Nephron (organoid): Measurements from ENCODE around the gene DUSP2.

ENCODE experiments used
- H3K27ac Mint-ChIP-seq, 3 experiments: 2 replicates each; pipeline ENCODE4 v1.8.0; 2020; ENCODE audit warnings: mixed read lengths in 3 of 3, mild to moderate bottlenecking in 2 of 3, moderate library complexity in 1 of 3
- H3K27me3 Mint-ChIP-seq: 2 replicates; pipeline ENCODE4 v1.8.0; 2021; ENCODE audit warnings: low read depth, mild to moderate bottlenecking, moderate library complexity, mixed read lengths
- H3K36me3 Mint-ChIP-seq: 2 replicates; pipeline ENCODE4 v1.8.0; 2020; ENCODE audit warnings: low read depth, mixed read lengths
- H3K4me1 Mint-ChIP-seq: 2 replicates; pipeline ENCODE4 v1.8.0; 2020; ENCODE audit warnings: mixed read lengths
- H3K4me3 Mint-ChIP-seq, 3 experiments: 2 replicates each; pipeline ENCODE4 v1.8.0; 2020; ENCODE audit warnings: mild to moderate bottlenecking in 3 of 3, mixed read lengths in 3 of 3, moderate library complexity in 2 of 3
- H3K9me3 Mint-ChIP-seq: 2 replicates; pipeline ENCODE4 v1.8.0; 2020; ENCODE audit warnings: mixed read lengths
- CTCF ChIP-seq, 3 experiments: fragments of 200-600 bp; sonication (generic); IDR thresholded peaks; one replicate each; pipeline ENCODE4 v1.5.0; 2021; ENCODE audit warnings: antibody characterized with exemption in 3 of 3; ENCODE audit not compliant: unreplicated experiment in 3 of 3

Gene DUSP2

GRCh38 chr2:96103761-96104486 lies 41.3 kb downstream of the DUSP2 start:
- H3K27me3 Mint-ChIP-seq, result peaks cover 14% of the 10 kb centered on the region

GRCh38 chr2:96103187-96103601 lies 42.0 kb downstream of the DUSP2 start:
- Mint-ChIP-seq H3K36me3 (no peaks in the 10 kb centered on the region), H3K27ac (peak overlapping the region in 1 of 3 experiments; percentile 65), H3K27me3 (peaks cover 14% of the 10 kb centered on the region), H3K4me1 (no peaks in the 10 kb centered on the region), H3K9me3 (peaks cover 4% of the 10 kb centered on the region), H3K4me3 (no peak overlapping the region)
- no peak for TF ChIP-seq CTCF (IDR thresholded peaks at IDR 0.05; ENCODE audit: unreplicated experiment in 3 of 3)

More at GRCh38 chr2:96103761-96104486, 41.3 kb downstream of the DUSP2 start:
- Mint-ChIP-seq H3K36me3 (no peaks in the 10 kb centered on the region), H3K4me3 (no peak overlapping the region), H3K9me3 (peaks cover 4% of the 10 kb centered on the region), H3K4me1 (peaks cover 5% of the 10 kb centered on the region), H3K27ac (peak overlapping the region in 1 of 3 experiments; percentile 65)
- TF ChIP-seq CTCF (IDR thresholded peaks at IDR 0.05; ENCODE audit: unreplicated experiment in 3 of 3), result no peak

- H3K36me3 Mint-ChIP-seq, result no peaks in the 10 kb centered on the region
These were observed 42.5 kb downstream of the DUSP2 start for GRCh38 chr2:96102596-96103186.

GRCh38 chr2:96100893-96101304 lies 44.3 kb downstream of the DUSP2 start:
- H3K4me1 Mint-ChIP-seq, result no peaks in the 10 kb centered on the region

More at GRCh38 chr2:96102596-96103186, 42.5 kb downstream of the DUSP2 start:
- Mint-ChIP-seq H3K4me3 (no peak overlapping the region), H3K27ac (no peak overlapping the region), H3K4me1 (no peaks in the 10 kb centered on the region), H3K9me3 (peaks cover 4% of the 10 kb centered on the region), H3K27me3 (peaks cover 16% of the 10 kb centered on the region)
- TF ChIP-seq CTCF (IDR thresholded peaks at IDR 0.05; ENCODE audit: unreplicated experiment in 3 of 3), result no peak

GRCh38 chr2:96099861-96100798 lies 45.1 kb downstream of the DUSP2 start:
- TF ChIP-seq CTCF (IDR thresholded peaks at IDR 0.05; ENCODE audit: unreplicated experiment in 3 of 3), result no peak
- Mint-ChIP-seq H3K9me3 (peaks cover 6% of the 10 kb centered on the region), H3K4me3 (no peak overlapping the region), H3K36me3 (no peaks in the 10 kb centered on the region), H3K27ac (no peak overlapping the region), H3K4me1 (no peaks in the 10 kb centered on the region), H3K27me3 (peaks cover 17% of the 10 kb centered on the region)

More at GRCh38 chr2:96100893-96101304, 44.3 kb downstream of the DUSP2 start:
- Mint-ChIP-seq H3K27me3 (peaks cover 17% of the 10 kb centered on the region), H3K27ac (no peak overlapping the region), H3K36me3 (no peaks in the 10 kb centered on the region), H3K9me3 (peaks cover 4% of the 10 kb centered on the region), H3K4me3 (no peak overlapping the region)
- TF ChIP-seq CTCF (IDR thresholded peaks at IDR 0.05; ENCODE audit: unreplicated experiment in 3 of 3), result no peak
